SK-N-SH treated with all-trans-retinoic acid at 6 μM for 48 hours (cell line): Measurements from ENCODE around the gene OPHN1.

Experiments used
- ATAC-seq: fragments of 200-7000 bp; cut with Tn5 transposase; 3 replicates; pipeline ENCODE4 v1.9.1; 2020; ENCODE audit warnings: mild to moderate bottlenecking, moderate library complexity
- ARNTL ChIP-seq: fragments of 450-650 bp; formaldehyde crosslinking; IDR thresholded peaks from 2 replicates; pipeline ENCODE4 v1.5.0; 2020; ENCODE audit warnings: low read depth, mild to moderate bottlenecking, moderate library complexity, borderline replicate concordance
- BACH2 ChIP-seq: fragments of 250-450 bp; sonication (Bioruptor Pico); IDR thresholded peaks from 2 replicates; pipeline ENCODE4 v1.9.0; 2021; ENCODE audit warnings: mild to moderate bottlenecking, borderline replicate concordance
- CSDC2 ChIP-seq: fragments of 250-450 bp; sonication (Bioruptor Pico); IDR thresholded peaks from 2 replicates; pipeline ENCODE4 v1.5.0; 2020; ENCODE audit warnings: mild to moderate bottlenecking, moderate library complexity
- GLIS3 ChIP-seq: fragments of 250-450 bp; sonication (Bioruptor Pico); IDR thresholded peaks from 2 replicates; pipeline ENCODE4 v1.5.0; 2020; ENCODE audit warnings: mild to moderate bottlenecking, moderate library complexity
- ISL1 ChIP-seq: fragments of 250-450 bp; sonication (Bioruptor Pico); IDR thresholded peaks from 2 replicates; pipeline ENCODE4 v2.1.2; 2022; ENCODE audit warnings: mild to moderate bottlenecking, moderate library complexity
- OSR1 ChIP-seq: fragments of 250-450 bp; sonication (Bioruptor Pico); IDR thresholded peaks from 2 replicates; pipeline ENCODE4 v1.8.0; 2022; ENCODE audit warnings: moderate library complexity, mild to moderate bottlenecking, inconsistent platforms
- PPARA ChIP-seq: fragments of 250-450 bp; sonication (Bioruptor Pico); IDR thresholded peaks from 2 replicates; pipeline ENCODE4 v1.5.0; 2020; ENCODE audit warnings: mild to moderate bottlenecking, borderline replicate concordance
- RARB ChIP-seq: fragments of 250-450 bp; sonication (Bioruptor Pico); IDR thresholded peaks from 2 replicates; pipeline ENCODE4 v1.8.0; 2021; ENCODE audit warnings: mild to moderate bottlenecking, moderate library complexity
- SNAI2 ChIP-seq: fragments of 250-450 bp; sonication (Bioruptor Pico); IDR thresholded peaks from 2 replicates; pipeline ENCODE4 v1.5.0; 2020; ENCODE audit warnings: mild to moderate bottlenecking, moderate library complexity
- TCF4 ChIP-seq: fragments of 250-450 bp; sonication (Bioruptor Pico); IDR thresholded peaks from 2 replicates; pipeline ENCODE4 v1.8.0; 2021; ENCODE audit warnings: mild to moderate bottlenecking, moderate library complexity, borderline replicate concordance
- TOX ChIP-seq: fragments of 250-450 bp; sonication (Bioruptor Pico); IDR thresholded peaks from 2 replicates; pipeline ENCODE4 v1.8.0; 2021; ENCODE audit warnings: mild to moderate bottlenecking, moderate library complexity, borderline replicate concordance
- ZFP3 ChIP-seq: fragments of 250-450 bp; sonication (Bioruptor Pico); IDR thresholded peaks from 2 replicates; pipeline ENCODE4 v1.5.0; 2020; ENCODE audit warnings: mild to moderate bottlenecking, moderate library complexity
- ZFP30 ChIP-seq: fragments of 450-650 bp; formaldehyde crosslinking; IDR thresholded peaks from 2 replicates; pipeline ENCODE4 v1.5.0; 2022; ENCODE audit warnings: mild to moderate bottlenecking, moderate library complexity
- ZNF565 ChIP-seq: fragments of 450-650 bp; formaldehyde crosslinking; conservative IDR thresholded peaks from 2 replicates; pipeline ENCODE4 v1.5.0; 2020; ENCODE audit warnings: low read depth, mild to moderate bottlenecking, moderate library complexity
- ZNF70 ChIP-seq: fragments of 450-650 bp; formaldehyde crosslinking; IDR thresholded peaks from 2 replicates; pipeline ENCODE4 v1.5.0; 2020; ENCODE audit warnings: mild to moderate bottlenecking, moderate library complexity
- ZNF8 ChIP-seq: fragments of 450-650 bp; formaldehyde crosslinking; IDR thresholded peaks from 2 replicates; pipeline ENCODE4 v1.5.0; 2020; ENCODE audit warnings: mild to moderate bottlenecking, moderate library complexity
- TF ChIP-seq, protein P1 (sequence below): fragments of 250-450 bp; sonication (Bioruptor Pico); IDR thresholded peaks from 2 replicates; pipeline ENCODE4 v1.5.1; 2020; ENCODE audit warnings: low read depth, mild to moderate bottlenecking, moderate library complexity
- TF ChIP-seq, protein P2 (sequence below): fragments of 250-450 bp; sonication (Bioruptor Pico); IDR thresholded peaks from 2 replicates; pipeline ENCODE4 v1.5.0; 2020; ENCODE audit warnings: mild to moderate bottlenecking, moderate library complexity
- TF ChIP-seq, protein P3 (sequence below): fragments of 250-450 bp; sonication (Bioruptor Pico); IDR thresholded peaks from 2 replicates; pipeline ENCODE4 v1.8.0; 2020; ENCODE audit warnings: mild to moderate bottlenecking, moderate library complexity, borderline replicate concordance
- TF ChIP-seq, protein P4 (sequence below): fragments of 250-450 bp; sonication (Bioruptor Pico); IDR thresholded peaks from 2 replicates; pipeline ENCODE4 v1.5.1; 2021; ENCODE audit warnings: mild to moderate bottlenecking, moderate library complexity

Gene OPHN1

DNA sequence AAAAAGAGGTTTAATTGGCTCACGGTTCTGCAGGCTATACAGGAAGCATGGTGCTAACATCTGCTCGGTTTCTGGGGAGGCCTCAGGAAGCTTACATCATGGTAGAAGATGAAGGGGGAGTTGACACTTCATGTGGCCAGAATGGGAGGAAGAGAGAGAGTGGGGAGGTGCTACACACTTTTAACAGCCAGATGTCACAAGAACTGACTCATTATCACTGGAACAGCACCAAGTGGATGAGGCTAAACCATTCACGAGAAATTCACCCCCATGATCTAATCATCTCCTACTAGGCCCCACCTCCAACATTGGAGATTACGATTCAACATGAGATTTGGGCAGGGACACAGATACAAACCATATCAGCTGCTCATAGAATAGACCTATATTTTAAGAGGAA, 255.8 kb downstream of the OPHN1 start (continued):
- TF ChIP-seq, protein P1, sequence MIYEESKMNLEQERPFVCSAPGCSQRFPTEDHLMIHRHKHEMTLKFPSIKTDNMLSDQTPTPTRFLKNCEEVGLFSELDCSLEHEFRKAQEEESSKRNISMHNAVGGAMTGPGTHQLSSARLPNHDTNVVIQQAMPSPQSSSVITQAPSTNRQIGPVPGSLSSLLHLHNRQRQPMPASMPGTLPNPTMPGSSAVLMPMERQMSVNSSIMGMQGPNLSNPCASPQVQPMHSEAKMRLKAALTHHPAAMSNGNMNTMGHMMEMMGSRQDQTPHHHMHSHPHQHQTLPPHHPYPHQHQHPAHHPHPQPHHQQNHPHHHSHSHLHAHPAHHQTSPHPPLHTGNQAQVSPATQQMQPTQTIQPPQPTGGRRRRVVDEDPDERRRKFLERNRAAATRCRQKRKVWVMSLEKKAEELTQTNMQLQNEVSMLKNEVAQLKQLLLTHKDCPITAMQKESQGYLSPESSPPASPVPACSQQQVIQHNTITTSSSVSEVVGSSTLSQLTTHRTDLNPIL (CRISPR knock-in tag), result no peak
- TF ChIP-seq ZFP30, result no peak
- no peak for TF ChIP-seq OSR1 (CRISPR knock-in tag)
- TF ChIP-seq ZFP3 (CRISPR knock-in tag), result no peak
- no peak for TF ChIP-seq ZNF8 (CRISPR knock-in tag)
- TF ChIP-seq RARB (CRISPR knock-in tag), result no peak

DNA sequence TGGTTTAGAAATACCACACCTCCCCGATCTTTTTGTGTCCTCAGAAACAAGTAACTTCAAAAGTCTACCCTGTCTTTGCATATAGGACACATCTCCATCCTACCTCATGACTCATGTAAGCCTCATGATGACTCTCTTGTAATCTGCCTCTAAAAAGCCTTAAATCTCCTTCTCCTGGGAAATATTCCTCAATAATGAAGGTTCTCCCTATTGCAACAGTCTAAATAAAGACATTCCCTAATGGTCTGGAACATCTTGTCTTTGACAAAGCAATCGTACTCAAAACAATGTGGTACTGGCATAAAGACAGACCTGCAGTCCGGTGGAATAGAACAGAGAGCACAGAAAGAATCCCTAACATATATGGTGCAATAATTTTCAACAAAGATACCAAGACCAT, 257.7 kb downstream of the OPHN1 start:
- TF ChIP-seq PPARA (CRISPR knock-in tag) (no peak), ARNTL (no peak), GLIS3 (no peak), ZFP30 (no peak), TOX (no peak), ISL1 (CRISPR knock-in tag) (no peak), CSDC2 (no peak)
- TF ChIP-seq, protein P2, sequence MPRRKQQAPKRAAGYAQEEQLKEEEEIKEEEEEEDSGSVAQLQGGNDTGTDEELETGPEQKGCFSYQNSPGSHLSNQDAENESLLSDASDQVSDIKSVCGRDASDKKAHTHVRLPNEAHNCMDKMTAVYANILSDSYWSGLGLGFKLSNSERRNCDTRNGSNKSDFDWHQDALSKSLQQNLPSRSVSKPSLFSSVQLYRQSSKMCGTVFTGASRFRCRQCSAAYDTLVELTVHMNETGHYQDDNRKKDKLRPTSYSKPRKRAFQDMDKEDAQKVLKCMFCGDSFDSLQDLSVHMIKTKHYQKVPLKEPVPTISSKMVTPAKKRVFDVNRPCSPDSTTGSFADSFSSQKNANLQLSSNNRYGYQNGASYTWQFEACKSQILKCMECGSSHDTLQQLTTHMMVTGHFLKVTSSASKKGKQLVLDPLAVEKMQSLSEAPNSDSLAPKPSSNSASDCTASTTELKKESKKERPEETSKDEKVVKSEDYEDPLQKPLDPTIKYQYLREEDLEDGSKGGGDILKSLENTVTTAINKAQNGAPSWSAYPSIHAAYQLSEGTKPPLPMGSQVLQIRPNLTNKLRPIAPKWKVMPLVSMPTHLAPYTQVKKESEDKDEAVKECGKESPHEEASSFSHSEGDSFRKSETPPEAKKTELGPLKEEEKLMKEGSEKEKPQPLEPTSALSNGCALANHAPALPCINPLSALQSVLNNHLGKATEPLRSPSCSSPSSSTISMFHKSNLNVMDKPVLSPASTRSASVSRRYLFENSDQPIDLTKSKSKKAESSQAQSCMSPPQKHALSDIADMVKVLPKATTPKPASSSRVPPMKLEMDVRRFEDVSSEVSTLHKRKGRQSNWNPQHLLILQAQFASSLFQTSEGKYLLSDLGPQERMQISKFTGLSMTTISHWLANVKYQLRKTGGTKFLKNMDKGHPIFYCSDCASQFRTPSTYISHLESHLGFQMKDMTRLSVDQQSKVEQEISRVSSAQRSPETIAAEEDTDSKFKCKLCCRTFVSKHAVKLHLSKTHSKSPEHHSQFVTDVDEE (CRISPR knock-in tag), result no peak
- TF ChIP-seq, protein P1 (CRISPR knock-in tag), result no peak
- TF ChIP-seq, all 23 proteins: peak for 0
- no peak for ATAC-seq

DNA sequence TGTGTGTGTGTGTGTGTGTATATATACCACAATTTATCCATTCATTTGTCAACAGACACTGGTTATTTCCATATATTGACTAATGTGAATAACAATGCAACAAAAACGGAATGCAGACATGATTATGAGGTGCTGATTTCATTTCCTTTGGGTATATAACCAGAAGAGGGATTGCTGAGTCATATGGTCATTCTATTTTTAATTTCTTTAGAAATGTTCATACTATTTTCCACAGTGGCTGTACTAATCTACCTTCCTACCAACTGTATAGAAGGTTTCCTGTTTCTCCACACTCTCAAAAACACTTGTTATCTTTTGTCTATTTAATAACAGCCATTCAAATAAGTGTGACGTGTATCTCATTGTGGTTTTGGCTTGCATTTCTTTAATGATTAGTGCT, 269.9 kb downstream of the OPHN1 start:
- TF ChIP-seq BACH2 (no peak), ZFP3 (CRISPR knock-in tag) (no peak), OSR1 (CRISPR knock-in tag) (no peak), ZNF565 (CRISPR knock-in tag) (no peak), ZNF70 (CRISPR knock-in tag) (no peak), PPARA (CRISPR knock-in tag) (no peak)
- TF ChIP-seq, protein P3, sequence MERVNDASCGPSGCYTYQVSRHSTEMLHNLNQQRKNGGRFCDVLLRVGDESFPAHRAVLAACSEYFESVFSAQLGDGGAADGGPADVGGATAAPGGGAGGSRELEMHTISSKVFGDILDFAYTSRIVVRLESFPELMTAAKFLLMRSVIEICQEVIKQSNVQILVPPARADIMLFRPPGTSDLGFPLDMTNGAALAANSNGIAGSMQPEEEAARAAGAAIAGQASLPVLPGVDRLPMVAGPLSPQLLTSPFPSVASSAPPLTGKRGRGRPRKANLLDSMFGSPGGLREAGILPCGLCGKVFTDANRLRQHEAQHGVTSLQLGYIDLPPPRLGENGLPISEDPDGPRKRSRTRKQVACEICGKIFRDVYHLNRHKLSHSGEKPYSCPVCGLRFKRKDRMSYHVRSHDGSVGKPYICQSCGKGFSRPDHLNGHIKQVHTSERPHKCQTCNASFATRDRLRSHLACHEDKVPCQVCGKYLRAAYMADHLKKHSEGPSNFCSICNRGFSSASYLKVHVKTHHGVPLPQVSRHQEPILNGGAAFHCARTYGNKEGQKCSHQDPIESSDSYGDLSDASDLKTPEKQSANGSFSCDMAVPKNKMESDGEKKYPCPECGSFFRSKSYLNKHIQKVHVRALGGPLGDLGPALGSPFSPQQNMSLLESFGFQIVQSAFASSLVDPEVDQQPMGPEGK (CRISPR knock-in tag), result no peak
- TF ChIP-seq, protein P2 (CRISPR knock-in tag), result no peak
- ATAC-seq, result no peak

DNA sequence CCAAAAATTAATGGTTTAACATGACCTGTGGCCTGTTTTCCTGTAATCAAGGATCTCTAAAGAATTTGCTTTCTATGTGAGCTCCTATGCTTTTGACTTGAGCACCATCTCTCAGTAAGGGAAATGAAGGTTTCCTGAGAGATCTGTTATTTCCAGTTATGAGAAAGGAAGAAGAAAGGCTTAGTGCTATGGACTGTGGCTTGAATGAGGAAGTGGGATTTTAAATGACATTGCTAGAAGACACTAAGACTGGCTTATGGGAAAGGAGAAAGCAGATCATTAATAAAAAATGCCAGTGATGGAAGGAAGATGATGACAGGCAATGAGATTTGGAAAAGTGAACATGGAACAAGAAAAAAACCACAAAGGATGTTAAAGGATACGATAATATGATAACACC, 285.4 kb downstream of the OPHN1 start:
- no peak for ATAC-seq
- TF ChIP-seq ARNTL (no peak), TCF4 (CRISPR knock-in tag) (no peak), ZFP3 (CRISPR knock-in tag) (no peak), ZFP30 (no peak), ISL1 (CRISPR knock-in tag) (no peak), SNAI2 (no peak), ZNF8 (CRISPR knock-in tag) (no peak), GLIS3 (no peak), RARB (CRISPR knock-in tag) (no peak)
- TF ChIP-seq, protein P2 (CRISPR knock-in tag), result no peak
- TF ChIP-seq, protein P4, sequence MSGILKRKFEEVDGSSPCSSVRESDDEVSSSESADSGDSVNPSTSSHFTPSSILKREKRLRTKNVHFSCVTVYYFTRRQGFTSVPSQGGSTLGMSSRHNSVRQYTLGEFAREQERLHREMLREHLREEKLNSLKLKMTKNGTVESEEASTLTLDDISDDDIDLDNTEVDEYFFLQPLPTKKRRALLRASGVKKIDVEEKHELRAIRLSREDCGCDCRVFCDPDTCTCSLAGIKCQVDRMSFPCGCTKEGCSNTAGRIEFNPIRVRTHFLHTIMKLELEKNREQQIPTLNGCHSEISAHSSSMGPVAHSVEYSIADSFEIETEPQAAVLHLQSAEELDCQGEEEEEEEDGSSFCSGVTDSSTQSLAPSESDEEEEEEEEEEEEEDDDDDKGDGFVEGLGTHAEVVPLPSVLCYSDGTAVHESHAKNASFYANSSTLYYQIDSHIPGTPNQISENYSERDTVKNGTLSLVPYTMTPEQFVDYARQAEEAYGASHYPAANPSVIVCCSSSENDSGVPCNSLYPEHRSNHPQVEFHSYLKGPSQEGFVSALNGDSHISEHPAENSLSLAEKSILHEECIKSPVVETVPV, result no peak
